Activated CD8-positive, alpha-beta memory T cell treated with anti-CD3 and anti-CD28 coated beads, Interleukin-2, amount 50 U/mL, for 1 hour (primary cell): Measurements from ENCODE around the gene STX2.

Source experiments
- DNase-seq: peaks from one replicate; pipeline ENCODE4 v3.0.0-alpha.2; 2020; ENCODE audit errors: extremely low read depth

Gene STX2

DNA sequence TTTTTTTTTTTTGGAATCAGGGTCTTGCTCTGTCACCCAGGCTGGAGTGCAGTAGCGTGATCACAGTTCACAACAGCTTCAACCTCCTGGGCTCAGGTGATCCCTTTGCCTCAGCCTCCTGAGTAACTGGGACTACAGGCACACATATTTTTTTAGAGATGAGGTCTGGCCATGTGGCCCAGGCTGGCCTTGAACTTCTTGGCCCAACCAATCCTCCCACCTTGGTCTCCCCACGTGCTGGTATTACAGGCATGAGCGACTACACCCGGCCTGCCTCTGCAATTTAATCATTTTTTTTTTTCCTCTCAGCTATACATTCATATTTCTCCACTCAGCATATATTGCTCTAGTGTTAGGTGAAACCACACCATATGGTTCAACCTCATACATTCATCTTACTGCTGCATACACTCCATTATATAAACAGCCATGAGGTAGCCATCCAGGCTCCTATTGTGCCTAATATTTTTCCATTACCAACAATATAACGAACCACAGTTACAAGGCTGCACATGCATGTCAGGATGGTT, 7.1 kb downstream of the STX2 start:
- DNase-seq = no peak

DNA sequence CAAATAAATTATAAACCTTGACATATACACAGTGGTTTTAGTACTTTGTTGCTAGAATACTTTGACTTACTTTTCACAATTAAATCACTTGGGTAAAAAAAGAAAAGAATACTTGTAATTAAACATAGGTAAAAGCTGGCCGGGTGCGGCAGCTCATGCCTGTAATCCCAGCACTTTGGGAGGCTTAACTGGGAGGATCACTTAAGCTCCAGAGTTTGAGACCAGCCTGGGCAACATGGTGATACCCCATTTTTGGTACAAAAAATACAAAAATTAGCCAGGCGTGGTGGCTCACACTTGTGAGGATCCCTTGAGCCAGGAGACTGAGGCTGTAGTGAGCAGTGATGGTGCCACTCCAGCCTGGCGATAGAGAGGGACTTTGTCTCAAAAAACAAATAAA, 7.8 kb downstream of the STX2 start:
- DNase-seq = no peak

DNA sequence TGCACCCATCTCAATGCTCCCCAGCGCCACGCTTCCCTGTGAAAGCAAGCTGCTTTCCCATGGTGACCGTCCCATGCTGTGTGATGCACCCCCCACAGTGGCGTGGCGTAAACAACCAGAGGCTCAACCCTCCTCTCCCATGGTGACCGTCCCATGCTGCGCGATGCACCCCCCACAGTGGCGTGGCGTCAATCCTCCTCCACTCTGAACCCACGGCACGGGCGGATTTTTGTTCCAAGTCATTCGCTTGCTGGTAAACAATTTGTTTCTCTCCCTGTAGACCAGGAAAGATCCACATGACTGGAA, 8.9 kb downstream of the STX2 start:
- no peak for DNase-seq

DNA sequence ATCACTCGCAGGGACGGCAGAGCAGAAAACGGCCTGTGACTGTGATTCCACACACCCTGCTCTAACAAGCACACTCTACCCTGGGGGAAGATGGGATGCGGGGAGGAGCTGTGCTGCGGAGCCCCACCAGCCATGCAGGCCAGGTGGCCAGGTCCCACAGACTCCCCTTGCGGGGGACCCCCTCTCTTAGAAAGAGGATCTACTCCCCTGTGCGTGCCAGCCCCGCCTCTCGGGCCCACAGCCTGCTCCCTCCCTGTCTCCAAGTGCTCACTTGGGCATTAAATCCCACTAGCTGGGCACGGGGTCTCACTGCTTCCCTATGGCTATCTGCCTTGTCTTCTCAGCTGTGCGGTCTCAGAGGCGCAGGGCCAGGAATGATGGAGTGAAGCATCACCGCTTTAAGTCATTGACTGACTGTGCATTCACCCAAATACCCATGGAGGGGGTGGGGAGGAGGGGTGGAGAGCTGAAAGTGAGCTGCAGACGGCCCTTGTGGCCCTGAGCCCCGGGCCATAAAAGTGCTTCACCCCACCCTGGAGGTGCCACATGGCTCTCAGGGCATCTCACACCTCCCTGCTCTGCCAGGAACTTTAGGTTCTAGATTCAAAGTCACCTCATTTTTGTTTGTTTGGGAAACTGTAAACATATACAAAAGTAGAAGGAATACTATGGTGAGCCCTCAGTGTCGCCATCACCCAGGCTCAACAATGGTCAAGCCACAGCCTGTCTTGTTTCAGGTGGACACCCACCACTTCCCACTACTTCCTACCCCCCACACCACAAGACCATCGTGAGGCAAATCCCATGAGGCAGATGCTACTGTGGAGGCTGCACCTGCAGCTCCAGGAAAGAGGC, 9.4 kb downstream of the STX2 start:
- DNase-seq = no peak

DNA sequence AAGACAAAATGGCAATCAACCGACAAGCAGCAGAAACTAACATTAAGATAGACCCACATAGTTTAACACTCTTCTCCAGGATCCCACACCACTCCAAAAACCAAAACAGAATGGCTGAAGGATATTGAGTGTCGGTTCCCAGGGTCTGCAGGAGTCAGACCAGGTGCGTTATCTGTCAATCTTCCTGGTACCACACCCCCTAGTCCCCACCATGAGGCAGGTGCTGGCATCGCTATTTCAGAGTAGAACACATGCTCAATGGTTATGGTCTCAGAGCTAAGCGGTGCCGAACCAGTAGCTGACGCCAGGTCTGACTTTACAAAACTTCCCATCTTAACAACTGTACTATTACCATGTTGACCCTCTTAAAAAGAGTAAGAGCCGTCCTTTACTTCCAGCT, 10.2 kb downstream of the STX2 start:
- no peak for DNase-seq

DNA sequence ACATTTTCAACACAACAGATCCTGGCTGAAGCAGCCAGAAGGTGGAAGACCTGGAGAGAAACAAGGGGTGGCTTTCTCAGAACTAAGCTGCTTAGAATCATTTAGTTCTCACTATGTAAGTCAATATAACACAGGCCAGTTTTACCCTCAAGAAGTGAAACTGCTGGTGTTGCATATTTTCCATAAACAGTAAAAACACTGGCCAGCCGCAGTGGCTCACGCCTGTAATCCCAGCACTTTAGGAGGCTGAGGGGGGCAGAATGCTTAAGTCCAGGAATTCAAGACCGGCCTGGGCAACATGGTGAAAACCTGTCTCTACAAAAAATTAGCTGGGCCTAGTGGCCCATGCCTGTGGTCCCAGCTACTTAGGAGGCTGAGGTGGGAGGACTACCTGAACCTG, 11.6 kb downstream of the STX2 start:
- no peak for DNase-seq

DNA sequence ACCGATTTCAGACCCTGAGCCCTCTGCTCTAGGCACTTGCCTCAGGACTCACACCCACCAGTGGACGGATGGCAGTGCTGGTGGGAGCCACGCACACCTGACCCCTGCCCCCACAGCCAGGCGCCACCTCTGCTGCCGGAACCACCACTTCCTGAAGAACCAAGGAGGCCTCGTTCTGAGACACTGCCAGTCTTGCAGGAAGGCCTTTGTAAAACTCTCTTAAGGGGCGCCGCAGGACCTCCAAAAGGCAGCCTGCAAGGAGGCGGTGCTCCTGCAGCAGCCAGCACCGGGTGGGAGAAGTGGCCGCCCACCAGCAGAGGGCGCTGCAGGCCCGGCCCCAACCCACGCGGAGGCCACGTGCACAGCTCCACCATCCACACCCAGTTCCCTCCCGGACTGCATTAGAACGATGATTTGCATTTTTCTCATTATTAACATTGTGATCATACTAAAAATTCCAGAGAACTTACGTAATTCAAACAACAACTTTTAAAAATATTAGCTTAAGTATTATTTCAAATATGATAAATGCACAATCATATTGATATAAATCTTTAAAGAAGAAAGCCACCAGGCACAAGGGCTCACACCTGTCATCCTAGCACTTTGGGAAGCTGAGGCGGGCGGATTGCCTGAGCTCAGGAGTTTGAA, 12.8 kb downstream of the STX2 start:
- DNase-seq = peak; percentile 40

DNA sequence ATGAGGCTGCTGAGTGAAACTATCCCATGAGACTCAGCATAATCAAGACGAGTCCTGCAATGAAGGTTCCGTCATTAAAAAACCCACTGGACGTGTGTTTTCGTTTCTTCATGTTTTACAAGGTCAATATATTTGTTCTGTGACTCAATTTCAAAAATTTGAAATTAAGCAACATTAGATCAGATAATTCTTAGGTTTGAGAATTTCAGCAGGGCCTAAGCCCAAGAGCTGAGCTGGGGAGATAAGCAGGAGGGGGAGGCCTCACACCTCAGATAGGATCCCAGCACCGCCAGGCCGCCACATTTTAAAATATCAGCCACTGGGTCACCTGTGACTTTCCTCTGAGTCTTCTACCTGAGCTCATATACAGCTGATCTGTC, 13.3 kb downstream of the STX2 start:
- no peak for DNase-seq

DNA sequence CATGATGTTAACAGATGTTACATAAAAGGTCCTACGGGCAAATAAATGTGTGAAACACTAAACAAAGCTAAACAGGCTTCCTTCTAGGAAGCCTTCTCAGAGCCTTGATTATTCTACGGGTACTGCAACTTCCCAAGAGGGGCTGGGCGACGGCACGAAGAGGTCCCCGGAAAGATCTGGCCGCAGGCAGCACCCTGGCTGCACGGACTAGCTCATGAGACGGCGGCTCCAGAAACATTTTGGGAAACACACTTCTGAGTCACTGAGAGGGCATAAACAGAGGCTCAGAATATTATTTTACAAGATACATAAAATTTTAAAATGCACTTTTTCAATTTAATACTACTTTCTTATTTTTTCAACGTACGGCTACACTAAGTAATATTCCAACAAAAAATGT, 19.4 kb downstream of the STX2 start:
- DNase-seq = no peak

DNA sequence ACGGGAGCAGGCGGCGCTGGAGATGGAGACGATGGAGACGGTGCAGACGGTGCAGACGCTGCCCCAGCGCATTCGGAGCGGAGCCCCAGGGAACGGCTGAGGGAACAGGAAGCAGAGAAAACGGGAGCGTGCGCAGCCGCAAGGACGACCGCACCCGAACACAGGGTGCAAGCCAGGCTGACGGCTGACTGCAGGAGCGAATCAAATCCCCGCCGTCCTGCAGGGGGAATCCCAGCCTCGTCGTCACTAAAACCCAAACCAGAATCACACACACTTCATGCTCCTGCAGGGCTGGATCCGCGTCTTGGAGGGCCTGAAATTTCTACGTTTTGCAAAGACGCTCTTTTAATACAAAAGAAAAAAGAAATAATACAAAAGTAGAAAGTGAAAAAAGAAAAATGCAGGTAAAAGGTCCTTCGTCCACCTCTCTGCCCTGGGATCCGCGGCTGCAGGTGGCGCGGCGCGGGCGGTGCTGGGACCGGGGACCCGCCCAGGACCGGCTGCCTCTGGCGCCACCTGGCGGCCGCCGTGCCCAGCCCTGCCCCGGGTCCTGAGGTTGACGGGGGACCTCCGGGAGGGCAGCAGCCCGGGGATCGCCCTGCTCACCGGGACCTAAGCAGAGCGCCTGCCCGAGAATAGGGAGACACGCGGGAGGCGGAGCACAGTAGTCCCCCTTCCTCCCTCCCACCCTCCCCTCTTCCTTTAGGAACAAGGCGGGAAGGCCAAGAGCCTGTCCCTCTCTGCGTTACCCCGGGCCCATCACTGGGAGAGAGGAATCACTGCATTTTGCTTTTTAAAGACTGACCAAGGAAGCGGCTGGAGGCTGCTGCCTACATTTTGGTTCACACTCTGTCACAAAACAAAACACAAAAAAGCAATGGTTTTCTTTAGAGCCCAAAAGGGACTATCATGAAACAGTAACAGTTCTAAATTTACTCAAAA, 20.1 kb downstream of the STX2 start:
- DNase-seq = peak; percentile 27

DNA sequence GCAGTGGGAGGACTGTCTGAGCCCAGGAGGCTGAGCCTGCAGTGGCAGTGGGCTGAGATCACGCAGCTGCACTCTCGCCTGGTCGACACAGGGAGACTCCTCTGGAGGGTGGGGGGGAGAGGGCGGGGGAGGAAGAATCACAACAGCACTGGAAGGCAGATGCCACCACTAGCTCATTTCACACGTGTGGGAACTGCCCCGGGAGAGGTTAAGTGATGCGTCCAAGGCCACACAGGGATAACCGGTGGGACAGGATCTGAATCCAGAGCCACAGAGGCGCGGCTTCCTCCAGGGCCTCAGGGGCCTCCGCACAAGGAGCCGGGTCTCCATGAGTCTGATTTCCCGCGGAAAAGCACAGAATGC, 20.8 kb downstream of the STX2 start:
- no peak for DNase-seq

DNA sequence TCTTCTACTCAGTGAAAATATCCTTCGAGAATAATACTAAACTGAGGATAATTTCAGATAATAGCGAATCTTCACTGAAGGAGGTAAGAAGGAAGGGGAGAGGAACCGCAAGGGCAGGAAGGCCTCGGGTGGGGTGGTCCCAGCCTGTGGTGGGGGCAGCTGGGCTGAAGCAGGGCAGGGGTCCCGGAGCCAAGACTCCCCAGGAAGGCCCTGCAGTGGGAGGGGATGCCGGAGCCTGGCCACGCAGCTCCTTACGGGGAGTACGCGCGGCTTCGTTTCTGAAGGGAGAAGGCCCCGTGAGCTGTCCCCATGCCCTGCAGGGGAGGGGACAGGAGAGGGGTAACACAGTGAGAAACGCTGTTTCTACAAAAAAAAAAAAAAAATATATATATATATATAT, 21.2 kb downstream of the STX2 start:
- DNase-seq = no peak

DNA sequence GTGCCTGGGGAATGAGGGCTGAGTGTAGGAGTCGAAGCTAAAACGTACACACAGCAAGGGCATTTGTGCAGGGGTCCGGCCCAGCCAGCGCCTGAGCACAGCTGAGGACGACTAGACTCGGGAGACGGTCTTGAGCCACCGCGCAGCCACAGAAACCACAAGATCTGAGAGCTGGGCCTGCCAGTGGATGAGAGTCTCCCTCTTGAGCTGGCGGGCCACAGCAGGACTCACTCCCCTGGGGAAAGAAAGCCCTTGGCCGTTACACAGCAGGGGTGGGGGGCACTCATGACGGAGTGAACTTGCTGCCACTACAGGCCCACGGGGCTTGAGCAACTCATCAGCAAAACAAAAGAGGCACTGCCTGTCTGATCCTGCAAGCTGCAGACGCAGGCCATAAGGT, 23.0 kb downstream of the STX2 start:
- DNase-seq = no peak

DNA sequence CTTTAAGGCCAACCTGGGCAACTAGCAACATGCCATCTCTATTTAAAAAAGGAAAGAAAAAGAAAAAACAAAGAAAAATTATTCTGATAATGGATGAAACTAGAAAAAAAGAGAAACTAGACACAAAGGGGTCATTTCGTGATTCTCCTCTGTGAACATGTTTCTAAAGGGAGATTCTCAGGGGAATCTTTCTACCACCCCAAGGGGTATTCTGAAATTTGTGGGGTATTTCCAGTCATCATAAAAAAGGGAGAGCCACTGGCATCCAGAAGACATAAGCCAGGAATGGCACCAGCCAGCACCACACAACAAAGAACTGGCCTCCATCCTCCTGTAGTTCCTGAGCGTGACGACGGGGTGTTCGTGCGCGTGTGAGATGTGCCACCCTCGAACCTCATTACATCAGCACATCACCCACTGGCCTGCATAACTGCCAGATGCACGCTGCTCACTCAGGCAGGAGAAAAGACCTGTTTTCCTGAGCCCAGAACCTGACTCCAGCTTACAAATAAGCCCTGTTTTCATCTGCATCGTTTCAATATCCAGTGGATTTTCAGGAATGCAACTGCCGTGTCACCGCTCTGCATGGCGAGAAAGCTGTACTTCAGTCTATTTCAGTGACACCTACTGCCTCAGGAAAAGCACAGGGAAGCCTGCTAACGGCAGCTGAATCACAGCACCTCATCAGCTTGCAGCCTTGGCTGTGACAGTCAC, 23.9 kb downstream of the STX2 start:
- no peak for DNase-seq

DNA sequence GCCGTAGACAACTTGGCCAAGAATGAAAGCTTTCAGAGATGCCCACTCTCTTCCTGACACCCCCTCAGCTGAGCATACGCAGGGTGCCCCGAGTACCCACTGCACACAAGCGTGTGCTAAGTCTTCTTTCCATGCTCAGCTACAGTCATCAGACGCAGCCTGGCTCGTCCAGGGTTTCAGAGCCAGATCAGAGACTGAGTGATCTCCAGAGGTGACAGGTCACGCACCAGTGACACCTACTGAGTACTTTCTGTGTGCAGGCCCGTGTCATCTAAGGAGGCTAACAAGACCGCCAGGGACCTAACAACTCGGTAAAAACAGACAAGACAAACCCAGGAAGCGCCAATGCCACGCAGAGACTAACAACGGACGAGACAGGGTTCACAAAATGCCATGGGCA, 25.1 kb downstream of the STX2 start:
- no peak for DNase-seq

DNA sequence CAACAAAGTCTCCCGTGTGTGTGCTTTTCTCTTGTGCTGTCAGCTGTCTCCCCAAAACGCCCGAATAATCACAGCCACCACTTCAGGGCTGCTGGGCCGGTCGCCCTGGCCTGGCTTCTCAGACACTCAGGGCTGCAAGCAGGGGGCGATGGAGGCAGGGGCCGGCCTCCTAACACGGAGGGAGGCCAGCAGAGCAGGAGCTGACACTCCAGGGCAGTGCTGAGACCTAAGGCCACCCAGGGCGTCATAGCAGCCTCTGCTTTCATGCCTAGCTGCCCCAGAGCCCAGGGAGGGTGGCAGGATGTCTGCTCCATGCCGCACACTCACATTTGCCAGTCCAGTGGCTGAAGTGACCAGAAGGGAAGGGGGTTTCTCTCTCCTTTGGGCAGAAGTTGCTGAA, 25.6 kb downstream of the STX2 start:
- DNase-seq = no peak

DNA sequence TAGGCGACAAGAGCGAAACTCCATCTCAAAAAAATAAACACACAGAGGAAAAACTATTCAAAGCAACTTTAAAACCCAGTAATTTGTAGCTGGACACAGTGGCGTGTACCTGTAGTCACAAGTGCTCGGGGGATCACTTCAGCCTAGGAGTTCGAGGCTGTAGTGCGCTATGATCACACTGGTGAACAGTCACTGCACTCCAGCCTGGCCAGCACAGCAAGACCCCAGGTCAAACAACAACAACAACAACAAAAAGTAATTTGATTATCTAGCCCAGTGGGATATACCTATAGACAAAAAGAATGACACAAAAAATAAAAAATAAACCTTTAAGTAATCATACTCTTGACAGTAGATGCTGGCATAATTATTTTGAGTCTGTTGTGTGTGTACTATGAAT, 29.3 kb downstream of the STX2 start:
- no peak for DNase-seq

DNA sequence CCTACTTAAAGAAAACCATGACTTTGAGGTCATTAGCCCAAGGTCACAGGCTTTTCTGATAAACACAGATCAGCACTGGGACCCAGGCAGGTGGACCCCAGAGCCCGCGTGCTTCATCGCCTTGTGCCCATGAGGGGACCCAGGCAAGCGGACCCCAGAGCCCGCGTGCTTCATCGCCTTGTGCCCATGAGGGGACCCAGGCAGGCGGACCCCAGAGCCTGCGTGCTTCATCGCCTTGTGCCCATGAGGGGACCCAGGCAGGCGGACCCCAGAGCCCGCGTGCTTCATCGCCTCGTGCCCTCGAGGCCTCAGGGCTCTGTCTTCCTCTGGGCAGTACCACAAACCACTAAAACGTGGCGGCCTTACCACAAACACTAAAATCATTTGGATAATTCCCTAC, 31.7 kb downstream of the STX2 start:
- no peak for DNase-seq

DNA sequence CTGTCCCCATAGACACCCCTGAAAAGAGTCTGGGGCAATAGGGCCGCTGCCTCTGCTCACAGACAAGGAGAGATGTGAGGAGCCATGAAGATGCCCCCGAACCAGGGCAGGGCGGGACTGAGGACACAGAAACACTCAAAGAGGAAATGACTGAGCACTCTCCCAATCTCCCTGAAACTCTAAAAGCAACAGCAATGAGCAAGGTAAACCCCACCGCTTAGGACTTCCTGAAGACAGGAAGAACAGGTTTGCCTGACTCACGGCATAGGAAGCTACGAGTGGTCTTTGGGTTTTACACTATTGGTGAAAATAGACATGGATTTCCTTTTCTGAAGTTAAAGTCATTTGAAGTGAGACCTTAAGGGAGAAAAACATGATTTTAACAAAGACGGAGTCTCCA, 32.5 kb downstream of the STX2 start:
- DNase-seq = no peak

DNA sequence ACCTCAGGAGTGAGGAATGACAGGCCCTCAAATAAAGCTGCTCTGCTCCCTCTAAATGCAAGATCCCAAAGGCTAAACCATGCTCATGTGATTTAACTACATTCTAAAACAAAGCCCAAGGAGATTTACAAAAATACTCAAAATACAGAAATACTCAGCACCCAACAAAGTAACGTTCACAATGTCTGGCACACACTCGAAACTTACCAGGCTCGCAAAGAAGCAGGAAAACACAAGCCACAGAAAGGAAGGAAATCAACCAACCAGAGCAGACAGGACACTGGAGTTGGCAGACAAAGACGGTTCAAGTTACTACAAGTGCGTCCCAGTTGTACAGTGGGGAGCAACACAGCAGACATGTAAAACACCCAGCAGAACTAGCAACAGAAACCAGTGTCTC, 33.4 kb downstream of the STX2 start:
- no peak for DNase-seq

DNA sequence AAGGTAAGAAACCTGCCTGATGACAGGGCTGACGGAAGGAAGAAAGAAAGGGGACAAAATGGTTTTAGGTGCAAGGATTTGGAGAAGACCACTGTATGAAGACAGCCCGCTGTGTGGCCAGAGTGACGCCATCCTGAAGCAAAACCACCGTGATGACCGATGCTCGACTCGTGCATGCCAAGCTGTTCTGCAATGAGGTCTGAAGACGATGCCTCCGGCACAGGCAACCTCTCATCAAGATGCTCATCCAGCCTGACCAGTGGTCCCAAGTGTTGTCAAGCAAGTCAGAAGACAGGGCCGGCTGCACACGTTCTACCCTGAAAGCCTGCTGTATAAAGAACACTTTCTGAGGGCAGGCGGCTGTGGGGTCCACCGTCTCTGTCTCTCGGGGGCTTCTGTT, 34.8 kb downstream of the STX2 start:
- DNase-seq = no peak

DNA sequence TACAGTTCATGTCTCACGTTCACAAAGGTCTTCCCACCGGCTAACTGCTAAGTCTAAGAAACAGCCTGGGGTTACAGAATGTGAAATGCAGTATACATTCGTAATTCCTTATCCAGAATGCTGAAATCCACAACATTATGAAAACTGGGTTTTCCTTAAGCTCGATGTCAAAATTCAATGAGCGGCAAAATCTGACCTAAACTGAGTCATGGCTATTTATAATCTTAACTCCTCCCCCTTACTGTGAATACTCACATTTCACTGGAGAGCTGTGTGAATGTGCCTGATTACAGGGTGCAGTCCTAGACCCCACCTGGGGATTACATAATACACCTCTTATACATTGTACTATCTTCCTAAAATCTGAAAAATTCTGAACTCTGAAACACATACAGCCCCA, 35.3 kb downstream of the STX2 start:
- no peak for DNase-seq
